Measurements from ENCODE around the gene MARK2.

The MARK2 gene

DNA sequence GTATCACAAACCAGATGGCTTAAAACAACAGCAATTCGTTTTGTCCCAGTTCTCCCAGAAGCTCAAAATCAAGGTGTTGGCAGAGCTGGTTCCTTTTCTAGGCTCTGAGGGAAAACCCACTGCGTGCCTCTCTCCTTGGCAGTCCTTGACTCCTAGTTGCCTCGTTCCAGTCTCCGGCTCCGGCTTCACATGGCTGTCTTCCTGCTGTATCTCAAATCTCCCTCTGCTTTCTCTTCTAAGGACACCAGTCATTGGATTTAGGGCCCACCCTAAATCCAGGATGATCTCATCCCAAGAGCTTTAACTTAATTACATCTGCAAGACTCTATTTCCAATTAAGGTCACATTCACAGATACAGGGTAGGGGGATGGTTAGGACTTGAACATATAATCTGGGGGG is 90.7 kb downstream of the MARK2 start:
- H3K4me3 ChIP-seq (ENCODE audit: low read depth, low read length) = no peak overlapping the region
- TF ChIP-seq, protein P1, sequence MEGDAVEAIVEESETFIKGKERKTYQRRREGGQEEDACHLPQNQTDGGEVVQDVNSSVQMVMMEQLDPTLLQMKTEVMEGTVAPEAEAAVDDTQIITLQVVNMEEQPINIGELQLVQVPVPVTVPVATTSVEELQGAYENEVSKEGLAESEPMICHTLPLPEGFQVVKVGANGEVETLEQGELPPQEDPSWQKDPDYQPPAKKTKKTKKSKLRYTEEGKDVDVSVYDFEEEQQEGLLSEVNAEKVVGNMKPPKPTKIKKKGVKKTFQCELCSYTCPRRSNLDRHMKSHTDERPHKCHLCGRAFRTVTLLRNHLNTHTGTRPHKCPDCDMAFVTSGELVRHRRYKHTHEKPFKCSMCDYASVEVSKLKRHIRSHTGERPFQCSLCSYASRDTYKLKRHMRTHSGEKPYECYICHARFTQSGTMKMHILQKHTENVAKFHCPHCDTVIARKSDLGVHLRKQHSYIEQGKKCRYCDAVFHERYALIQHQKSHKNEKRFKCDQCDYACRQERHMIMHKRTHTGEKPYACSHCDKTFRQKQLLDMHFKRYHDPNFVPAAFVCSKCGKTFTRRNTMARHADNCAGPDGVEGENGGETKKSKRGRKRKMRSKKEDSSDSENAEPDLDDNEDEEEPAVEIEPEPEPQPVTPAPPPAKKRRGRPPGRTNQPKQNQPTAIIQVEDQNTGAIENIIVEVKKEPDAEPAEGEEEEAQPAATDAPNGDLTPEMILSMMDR (IDR thresholded peaks at IDR 0.05; ENCODE audit: low read depth, low read length) = no peak

DNA sequence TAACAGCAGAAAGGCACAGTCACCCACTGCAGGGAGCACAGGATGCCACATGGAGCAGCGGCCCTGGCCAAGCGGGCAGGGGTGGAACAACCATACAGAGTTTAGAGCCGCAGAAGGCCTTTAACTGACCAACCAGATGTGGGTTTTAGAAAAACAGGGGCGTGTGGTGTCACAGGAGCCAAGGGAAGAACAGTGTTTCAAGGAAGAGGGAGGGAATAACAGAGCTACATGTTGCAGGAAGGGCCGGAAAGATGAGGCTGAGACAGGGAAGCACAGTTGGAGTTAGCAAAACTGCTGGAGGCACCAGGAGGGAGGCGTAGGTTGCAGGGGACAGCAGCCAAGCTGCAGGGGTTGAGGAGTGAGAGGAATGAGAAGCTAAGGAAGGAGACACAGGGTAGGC is 92.1 kb downstream of the MARK2 start:
- no peak overlapping the region for H3K4me3 ChIP-seq (ENCODE audit: low read depth, low read length)
- TF ChIP-seq, protein P1 (IDR thresholded peaks at IDR 0.05; ENCODE audit: low read depth, low read length) = no peak

DNA sequence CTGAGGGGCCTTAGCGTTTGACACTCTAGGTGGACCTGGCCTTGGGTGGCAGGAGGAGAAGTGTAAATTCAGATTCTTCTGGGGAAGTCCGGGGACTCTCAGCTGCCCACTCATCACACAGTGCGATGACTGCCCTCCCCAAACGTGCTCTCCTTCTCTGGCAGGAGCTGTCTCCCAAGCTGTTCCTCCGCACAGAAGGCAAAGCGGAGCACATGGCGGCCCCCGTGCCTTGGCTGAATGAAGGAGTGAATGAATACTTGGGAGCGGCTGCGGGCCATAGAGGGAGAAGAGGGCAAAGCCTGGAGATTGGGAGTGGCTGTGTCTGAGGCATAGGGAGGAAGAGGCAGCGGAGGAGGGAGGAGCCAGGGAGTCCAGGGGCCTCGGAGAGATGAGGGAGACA is 93.0 kb downstream of the MARK2 start:
- TF ChIP-seq, protein P1 (IDR thresholded peaks at IDR 0.05; ENCODE audit: low read depth, low read length) = no peak
- H3K4me3 ChIP-seq (ENCODE audit: low read depth, low read length) = no peak overlapping the region

DNA sequence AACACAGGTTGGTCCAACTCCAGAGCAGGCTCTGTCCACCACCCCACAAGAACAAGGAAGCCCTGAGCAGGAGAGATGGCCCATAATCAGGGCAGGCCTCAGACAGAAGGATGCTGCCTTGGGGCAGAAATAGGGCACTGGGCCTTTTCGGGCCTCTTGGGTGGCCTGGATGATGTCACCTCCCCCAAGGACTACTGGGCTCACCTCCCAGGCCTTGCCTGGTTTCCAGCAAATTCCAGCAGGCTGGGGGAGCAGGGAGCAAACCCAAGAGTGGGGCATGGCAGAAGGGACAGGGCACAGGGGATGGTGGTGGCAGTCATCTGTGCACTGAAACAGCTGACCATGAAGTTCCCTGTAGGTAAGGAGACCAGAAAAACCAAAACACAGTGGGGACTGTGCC is 94.5 kb downstream of the MARK2 start:
- TF ChIP-seq, protein P1 (IDR thresholded peaks at IDR 0.05; ENCODE audit: low read depth, low read length) = no peak

DNA sequence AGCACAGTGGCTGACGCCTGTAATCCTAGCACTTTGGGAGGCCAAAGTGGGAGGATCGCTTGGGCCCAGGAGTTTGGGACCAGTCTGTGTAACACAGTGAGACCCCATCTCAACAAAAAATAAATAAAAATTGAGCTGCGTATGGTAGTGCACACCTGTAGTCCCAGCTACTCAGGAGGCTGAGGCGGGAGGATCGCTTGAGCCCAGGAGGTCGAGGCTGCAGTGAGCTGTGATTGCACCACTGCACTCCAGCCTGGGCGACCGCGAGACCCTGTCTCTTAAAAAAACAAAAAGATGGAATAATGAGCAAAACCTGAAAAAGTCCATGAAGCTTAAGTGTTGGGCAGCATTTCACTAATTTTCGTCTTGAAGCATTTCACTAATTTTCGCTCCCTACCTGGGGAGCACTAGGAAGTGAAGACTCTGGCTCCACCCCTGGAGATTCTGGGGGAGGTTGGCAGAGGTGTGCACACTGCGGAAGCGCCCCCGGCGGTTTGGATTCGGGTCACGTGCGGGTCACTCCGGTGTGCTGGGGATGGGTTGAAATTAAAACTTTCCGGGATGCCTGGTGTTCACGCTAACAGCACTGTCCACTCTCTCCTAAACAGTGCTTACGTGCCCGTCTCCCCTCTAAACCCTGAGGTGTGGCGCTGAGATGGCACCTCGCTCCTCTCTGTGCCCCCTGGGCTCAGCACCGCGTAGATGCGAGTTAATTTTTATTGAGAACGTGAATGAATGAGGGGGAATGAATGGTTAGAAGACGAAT is 99.0 kb downstream of the MARK2 start:
- H3K4me3 ChIP-seq (ENCODE audit: low read depth, low read length) = peak overlapping the region; percentile 84
- TF ChIP-seq, protein P1 (IDR thresholded peaks at IDR 0.05; ENCODE audit: low read depth, low read length) = no peak

More for the DNA sequence above, 94.5 kb downstream of the MARK2 start:
- H3K4me3 ChIP-seq (ENCODE audit: low read depth, low read length) = no peak overlapping the region

DNA sequence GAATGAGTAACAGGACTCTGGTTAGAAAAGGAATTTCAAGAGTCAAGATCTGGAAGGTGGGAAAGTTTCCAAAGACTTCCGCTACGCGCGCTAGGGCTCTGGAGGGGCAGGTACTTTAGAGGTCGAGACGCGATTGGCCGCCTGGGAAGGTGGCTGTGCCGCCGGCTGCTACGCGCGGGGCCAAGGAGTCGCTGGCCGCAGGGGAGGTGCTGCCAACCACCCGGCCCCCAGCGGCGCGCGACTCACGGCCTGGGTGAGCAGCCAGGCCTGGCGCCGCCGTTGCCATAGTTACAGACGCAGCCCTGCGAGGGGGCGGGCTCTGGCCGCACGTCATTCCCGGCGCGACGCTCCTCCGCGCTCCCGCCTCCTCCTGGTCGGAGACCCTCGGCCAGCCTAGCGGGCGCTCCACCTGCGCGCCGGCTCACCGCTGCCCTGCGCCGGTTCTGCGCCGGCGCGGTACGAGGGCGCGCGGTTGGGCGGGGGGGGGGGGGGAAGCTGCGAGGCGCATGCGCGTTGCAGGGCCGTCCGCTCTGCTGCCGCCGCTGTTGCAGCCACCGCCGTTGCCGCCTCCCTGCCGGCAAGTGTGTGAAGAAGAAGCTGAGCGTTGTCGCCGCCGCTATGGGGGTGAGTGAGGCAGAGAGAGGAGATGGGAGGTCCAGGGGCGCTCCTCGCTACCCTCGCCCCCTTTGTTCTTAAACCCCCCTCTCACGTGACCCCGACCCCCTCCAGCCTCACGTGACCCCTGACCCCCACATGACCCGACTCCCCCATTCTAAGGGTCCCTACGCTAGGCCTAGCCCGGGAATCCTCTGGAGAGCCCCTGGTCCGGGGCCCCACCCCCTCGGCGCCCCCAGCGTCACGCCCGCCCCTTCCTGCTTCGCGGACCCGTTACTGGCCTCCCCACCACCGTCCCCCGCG is 99.8 kb downstream of the MARK2 start, which contains the start of gene NAA40:
NAA40 (plus strand) TSS at position 524 of the 918 bp plus-strand sequence; CDS start at position 619, 95 bp downstream.
- peak within 1 kb of the TSS; percentile 84 for H3K4me3 ChIP-seq (ENCODE audit: low read depth, low read length)
- TF ChIP-seq, protein P1 (IDR thresholded peaks at IDR 0.05; ENCODE audit: low read depth, low read length) = no peak
